ENCODE data around the gene ABHD11. TPM values are rescaled to one million over a fixed set of nuclear protein-coding genes. Genes with fewer than 3 reads are reported as not detected.

The ABHD11 gene
- total and polyA plus RNA-seq, 2 experiments from 2014 or later, result 18.7 to 24.6 TPM

DNA sequence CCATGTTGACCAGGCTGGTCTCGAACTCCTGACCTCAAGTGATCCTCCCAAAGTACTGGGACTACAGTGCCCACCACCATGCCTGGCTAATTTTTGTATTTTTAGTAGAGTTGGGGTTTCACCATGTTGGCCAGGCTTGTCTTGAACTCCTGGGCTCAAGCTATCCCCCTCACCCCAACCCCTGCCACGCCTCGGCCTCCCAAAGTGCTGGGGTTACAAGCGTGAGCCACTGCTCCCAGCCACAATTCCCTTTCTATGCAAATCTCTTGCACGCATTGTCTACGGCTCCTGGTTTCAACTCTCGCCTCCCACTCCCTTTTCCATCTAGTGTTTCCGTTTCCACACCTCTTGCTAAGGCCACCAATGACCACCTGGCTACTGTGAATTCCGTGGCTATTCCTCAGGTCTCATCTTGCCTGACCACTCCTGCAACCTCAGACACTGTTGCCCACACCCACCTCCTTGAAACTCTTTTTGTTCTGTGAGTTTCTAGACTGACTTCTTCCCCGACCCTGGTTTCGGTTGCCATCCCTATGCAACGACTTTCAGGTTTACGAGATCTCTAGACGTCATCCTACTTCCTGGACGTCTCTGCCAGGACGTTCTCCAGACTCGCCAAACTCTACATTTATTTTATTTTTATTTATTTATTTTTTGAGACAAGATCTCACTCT is 28.1 kb upstream of the ABHD11 start:
- Histone ChIP-seq H3K4me2 (no peak overlapping the region), H3K4me3 (no peak overlapping the region), H4K20me1 (replicated peaks; ENCODE audit: insufficient read depth) (no peaks in the 10 kb centered on the region), H3K27ac (ENCODE audit: low read depth) (no peak overlapping the region), H3K9me2 (ENCODE audit: insufficient read depth) (peaks cover 8% of the 10 kb centered on the region; the same call in 1 of the 2 replicates), H2AFZ (no peak overlapping the region), H3F3A (replicated peaks; ENCODE audit: low read depth) (no peaks in the 10 kb centered on the region), H3K4me1 (ENCODE audit: insufficient read depth) (peaks cover 12% of the 10 kb centered on the region), H3K27me3 (ENCODE audit: insufficient read depth) (peaks cover 17% of the 10 kb centered on the region), H3K36me3 (ENCODE audit: insufficient read depth) (no peaks in the 10 kb centered on the region), H3K79me2 (replicated peaks; ENCODE audit: insufficient read depth) (no peaks in the 10 kb centered on the region)
- Mint-ChIP-seq H3K4me1 (peaks cover 16% of the 10 kb centered on the region), H3K36me3 (ENCODE audit: low read depth) (0 out of 3 replicates have a peak, but pooled peaks cover 5% of the 10 kb centered on the region), H3K27ac (no peak overlapping the region), H3K9me3 (no peaks in the 10 kb centered on the region; the same call in 2 of the 3 replicates), H3K27me3 (ENCODE audit: insufficient read depth, low read depth, poor library complexity) (peaks cover 15% of the 10 kb centered on the region), H3K4me3 (no peak overlapping the region)
- DNase-seq (ENCODE audit: low spot score), result no peak
- no peak for ATAC-seq
- TF ChIP-seq, protein P1, sequence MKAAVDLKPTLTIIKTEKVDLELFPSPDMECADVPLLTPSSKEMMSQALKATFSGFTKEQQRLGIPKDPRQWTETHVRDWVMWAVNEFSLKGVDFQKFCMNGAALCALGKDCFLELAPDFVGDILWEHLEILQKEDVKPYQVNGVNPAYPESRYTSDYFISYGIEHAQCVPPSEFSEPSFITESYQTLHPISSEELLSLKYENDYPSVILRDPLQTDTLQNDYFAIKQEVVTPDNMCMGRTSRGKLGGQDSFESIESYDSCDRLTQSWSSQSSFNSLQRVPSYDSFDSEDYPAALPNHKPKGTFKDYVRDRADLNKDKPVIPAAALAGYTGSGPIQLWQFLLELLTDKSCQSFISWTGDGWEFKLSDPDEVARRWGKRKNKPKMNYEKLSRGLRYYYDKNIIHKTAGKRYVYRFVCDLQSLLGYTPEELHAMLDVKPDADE (IDR thresholded peaks at IDR 0.05), result no peak
- TF ChIP-seq, protein P2, sequence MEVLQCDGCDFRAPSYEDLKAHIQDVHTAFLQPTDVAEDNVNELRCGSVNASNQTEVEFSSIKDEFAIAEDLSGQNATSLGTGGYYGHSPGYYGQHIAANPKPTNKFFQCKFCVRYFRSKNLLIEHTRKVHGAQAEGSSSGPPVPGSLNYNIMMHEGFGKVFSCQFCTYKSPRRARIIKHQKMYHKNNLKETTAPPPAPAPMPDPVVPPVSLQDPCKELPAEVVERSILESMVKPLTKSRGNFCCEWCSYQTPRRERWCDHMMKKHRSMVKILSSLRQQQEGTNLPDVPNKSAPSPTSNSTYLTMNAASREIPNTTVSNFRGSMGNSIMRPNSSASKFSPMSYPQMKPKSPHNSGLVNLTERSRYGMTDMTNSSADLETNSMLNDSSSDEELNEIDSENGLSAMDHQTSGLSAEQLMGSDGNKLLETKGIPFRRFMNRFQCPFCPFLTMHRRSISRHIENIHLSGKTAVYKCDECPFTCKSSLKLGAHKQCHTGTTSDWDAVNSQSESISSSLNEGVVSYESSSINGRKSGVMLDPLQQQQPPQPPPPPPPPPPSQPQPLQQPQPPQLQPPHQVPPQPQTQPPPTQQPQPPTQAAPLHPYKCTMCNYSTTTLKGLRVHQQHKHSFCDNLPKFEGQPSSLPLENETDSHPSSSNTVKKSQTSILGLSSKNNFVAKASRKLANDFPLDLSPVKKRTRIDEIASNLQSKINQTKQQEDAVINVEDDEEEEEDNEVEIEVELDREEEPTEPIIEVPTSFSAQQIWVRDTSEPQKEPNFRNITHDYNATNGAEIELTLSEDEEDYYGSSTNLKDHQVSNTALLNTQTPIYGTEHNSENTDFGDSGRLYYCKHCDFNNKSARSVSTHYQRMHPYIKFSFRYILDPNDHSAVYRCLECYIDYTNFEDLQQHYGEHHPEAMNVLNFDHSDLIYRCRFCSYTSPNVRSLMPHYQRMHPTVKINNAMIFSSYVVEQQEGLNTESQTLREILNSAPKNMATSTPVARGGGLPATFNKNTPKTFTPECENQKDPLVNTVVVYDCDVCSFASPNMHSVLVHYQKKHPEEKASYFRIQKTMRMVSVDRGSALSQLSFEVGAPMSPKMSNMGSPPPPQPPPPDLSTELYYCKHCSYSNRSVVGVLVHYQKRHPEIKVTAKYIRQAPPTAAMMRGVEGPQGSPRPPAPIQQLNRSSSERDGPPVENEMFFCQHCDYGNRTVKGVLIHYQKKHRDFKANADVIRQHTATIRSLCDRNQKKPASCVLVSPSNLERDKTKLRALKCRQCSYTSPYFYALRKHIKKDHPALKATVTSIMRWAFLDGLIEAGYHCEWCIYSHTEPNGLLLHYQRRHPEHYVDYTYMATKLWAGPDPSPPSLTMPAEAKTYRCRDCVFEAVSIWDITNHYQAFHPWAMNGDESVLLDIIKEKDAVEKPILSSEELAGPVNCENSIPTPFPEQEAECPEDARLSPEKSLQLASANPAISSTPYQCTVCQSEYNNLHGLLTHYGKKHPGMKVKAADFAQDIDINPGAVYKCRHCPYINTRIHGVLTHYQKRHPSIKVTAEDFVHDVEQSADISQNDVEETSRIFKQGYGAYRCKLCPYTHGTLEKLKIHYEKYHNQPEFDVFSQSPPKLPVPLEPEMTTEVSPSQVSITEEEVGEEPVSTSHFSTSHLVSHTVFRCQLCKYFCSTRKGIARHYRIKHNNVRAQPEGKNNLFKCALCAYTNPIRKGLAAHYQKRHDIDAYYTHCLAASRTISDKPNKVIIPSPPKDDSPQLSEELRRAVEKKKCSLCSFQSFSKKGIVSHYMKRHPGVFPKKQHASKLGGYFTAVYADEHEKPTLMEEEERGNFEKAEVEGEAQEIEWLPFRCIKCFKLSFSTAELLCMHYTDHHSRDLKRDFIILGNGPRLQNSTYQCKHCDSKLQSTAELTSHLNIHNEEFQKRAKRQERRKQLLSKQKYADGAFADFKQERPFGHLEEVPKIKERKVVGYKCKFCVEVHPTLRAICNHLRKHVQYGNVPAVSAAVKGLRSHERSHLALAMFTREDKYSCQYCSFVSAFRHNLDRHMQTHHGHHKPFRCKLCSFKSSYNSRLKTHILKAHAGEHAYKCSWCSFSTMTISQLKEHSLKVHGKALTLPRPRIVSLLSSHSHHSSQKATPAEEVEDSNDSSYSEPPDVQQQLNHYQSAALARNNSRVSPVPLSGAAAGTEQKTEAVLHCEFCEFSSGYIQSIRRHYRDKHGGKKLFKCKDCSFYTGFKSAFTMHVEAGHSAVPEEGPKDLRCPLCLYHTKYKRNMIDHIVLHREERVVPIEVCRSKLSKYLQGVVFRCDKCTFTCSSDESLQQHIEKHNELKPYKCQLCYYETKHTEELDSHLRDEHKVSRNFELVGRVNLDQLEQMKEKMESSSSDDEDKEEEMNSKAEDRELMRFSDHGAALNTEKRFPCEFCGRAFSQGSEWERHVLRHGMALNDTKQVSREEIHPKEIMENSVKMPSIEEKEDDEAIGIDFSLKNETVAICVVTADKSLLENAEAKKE (CRISPR knock-in tag; IDR thresholded peaks at IDR 0.05), result no peak
- TF ChIP-seq STAT1 (IDR thresholded peaks at IDR 0.05; ENCODE audit: unreplicated experiment), result no peak
- TF ChIP-seq NANOG (IDR thresholded peaks at IDR 0.05; ENCODE audit: borderline replicate concordance), result no peak
- TF ChIP-seq CREB1 (CRISPR knock-in tag; IDR thresholded peaks at IDR 0.05; ENCODE audit: low read depth), result no peak
- no peak for TF ChIP-seq ZNF114 (CRISPR knock-in tag; IDR thresholded peaks at IDR 0.05)
- TF ChIP-seq ZNF331 (CRISPR knock-in tag; IDR thresholded peaks at IDR 0.05; ENCODE audit: low read depth), result no peak
- TF ChIP-seq, protein P3, sequence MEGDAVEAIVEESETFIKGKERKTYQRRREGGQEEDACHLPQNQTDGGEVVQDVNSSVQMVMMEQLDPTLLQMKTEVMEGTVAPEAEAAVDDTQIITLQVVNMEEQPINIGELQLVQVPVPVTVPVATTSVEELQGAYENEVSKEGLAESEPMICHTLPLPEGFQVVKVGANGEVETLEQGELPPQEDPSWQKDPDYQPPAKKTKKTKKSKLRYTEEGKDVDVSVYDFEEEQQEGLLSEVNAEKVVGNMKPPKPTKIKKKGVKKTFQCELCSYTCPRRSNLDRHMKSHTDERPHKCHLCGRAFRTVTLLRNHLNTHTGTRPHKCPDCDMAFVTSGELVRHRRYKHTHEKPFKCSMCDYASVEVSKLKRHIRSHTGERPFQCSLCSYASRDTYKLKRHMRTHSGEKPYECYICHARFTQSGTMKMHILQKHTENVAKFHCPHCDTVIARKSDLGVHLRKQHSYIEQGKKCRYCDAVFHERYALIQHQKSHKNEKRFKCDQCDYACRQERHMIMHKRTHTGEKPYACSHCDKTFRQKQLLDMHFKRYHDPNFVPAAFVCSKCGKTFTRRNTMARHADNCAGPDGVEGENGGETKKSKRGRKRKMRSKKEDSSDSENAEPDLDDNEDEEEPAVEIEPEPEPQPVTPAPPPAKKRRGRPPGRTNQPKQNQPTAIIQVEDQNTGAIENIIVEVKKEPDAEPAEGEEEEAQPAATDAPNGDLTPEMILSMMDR (conservative IDR thresholded peaks at IDR 0.05; ENCODE audit: low read depth in 2 of 2), result no peak
- TF ChIP-seq POLR2AphosphoS5 (IDR thresholded peaks at IDR 0.05; ENCODE audit: low read depth), result no peak
- TF ChIP-seq EZH2phosphoT487 (IDR thresholded peaks at IDR 0.05; ENCODE audit: unreplicated experiment), result no peak
- no peak for TF ChIP-seq EZH2 (IDR thresholded peaks at IDR 0.05; ENCODE audit: low read depth, unreplicated experiment)
- TF ChIP-seq, protein P4, sequence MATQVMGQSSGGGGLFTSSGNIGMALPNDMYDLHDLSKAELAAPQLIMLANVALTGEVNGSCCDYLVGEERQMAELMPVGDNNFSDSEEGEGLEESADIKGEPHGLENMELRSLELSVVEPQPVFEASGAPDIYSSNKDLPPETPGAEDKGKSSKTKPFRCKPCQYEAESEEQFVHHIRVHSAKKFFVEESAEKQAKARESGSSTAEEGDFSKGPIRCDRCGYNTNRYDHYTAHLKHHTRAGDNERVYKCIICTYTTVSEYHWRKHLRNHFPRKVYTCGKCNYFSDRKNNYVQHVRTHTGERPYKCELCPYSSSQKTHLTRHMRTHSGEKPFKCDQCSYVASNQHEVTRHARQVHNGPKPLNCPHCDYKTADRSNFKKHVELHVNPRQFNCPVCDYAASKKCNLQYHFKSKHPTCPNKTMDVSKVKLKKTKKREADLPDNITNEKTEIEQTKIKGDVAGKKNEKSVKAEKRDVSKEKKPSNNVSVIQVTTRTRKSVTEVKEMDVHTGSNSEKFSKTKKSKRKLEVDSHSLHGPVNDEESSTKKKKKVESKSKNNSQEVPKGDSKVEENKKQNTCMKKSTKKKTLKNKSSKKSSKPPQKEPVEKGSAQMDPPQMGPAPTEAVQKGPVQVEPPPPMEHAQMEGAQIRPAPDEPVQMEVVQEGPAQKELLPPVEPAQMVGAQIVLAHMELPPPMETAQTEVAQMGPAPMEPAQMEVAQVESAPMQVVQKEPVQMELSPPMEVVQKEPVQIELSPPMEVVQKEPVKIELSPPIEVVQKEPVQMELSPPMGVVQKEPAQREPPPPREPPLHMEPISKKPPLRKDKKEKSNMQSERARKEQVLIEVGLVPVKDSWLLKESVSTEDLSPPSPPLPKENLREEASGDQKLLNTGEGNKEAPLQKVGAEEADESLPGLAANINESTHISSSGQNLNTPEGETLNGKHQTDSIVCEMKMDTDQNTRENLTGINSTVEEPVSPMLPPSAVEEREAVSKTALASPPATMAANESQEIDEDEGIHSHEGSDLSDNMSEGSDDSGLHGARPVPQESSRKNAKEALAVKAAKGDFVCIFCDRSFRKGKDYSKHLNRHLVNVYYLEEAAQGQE (IDR thresholded peaks at IDR 0.05; ENCODE audit: unreplicated experiment), result no peak

Data from GM23338 (cell line).